ENCODE results near the gene MAPK8.

- no peak for TF ChIP-seq CTCF (IDR thresholded peaks at IDR 0.05)
- TF ChIP-seq POLR2AphosphoS5 (IDR thresholded peaks at IDR 0.05; ENCODE audit: insufficient read depth in 1 of 2, low read depth in 1 of 2): no peak
- TF ChIP-seq POLR2A (IDR thresholded peaks at IDR 0.05): no peak
Measured at GRCh38 chr10:48447356-48448215, 141.1 kb downstream of the MAPK8 start.
